ENCODE data around the gene FBXL5. TPM values are rescaled to one million over a fixed set of nuclear protein-coding genes. Genes with fewer than 3 reads are reported as not detected.

Gene FBXL5
- total RNA-seq, 1 experiment from 2014 or later, result 48.4 TPM

Other genes starting within 250 kb of the FBXL5 start
- gene C1QTNF7, start 227.3 kb downstream of the FBXL5 start, total RNA-seq (2014; rRNA removed; shearing (Covaris generic)), result not detected in 2 replicates
- 33.2 and 33.5 TPM in 2 replicates for gene CC2D2A, start 185.5 kb downstream of the FBXL5 start, total RNA-seq (2014; rRNA removed; shearing (Covaris generic))
- gene FAM200B, start 26.5 kb upstream of the FBXL5 start, total RNA-seq (2014; rRNA removed; shearing (Covaris generic)), result 37.4 and 44.9 TPM in 2 replicates
- gene BST1, start 47.7 kb upstream of the FBXL5 start, total RNA-seq (2014; rRNA removed; shearing (Covaris generic)), result 0.08 TPM in 1 of 2 replicates, not detected in the other
- gene CD38, start 123.0 kb upstream of the FBXL5 start, total RNA-seq (2014; rRNA removed; shearing (Covaris generic)), result 0.16 and 0.59 TPM in 2 replicates